ENCODE measurements around the gene FLRT1. TPM values are rescaled to one million over a fixed set of nuclear protein-coding genes. Genes with fewer than 3 reads are reported as not detected.

Gene FLRT1
- total RNA-seq, 1 donor from 2014 or later, result 3.7 TPM

- Mint-ChIP-seq H3K27ac (ENCODE audit: unreplicated experiment) (no peak overlapping the region), H3K4me3 (ENCODE audit: unreplicated experiment) (no peak overlapping the region), H3K4me1 (ENCODE audit: low read depth, unreplicated experiment) (peaks cover 10% of the 10 kb centered on the region), H3K27me3 (ENCODE audit: unreplicated experiment) (peaks cover 6% of the 10 kb centered on the region), H3K9me3 (ENCODE audit: unreplicated experiment) (peaks cover 1% of the 10 kb centered on the region), H3K36me3 (ENCODE audit: unreplicated experiment) (no peaks in the 10 kb centered on the region)
- no peak for TF ChIP-seq CTCF (IDR thresholded peaks at IDR 0.05; ENCODE audit: partially characterized antibody, unreplicated experiment)
- DNase-seq, result no peak
Measured at GRCh38 chr11:64019106-64020037, 16.4 kb upstream of the FLRT1 start.

- peaks cover 9% of the 10 kb centered on the region for H3K27me3 Mint-ChIP-seq (ENCODE audit: unreplicated experiment)
- TF ChIP-seq CTCF (IDR thresholded peaks at IDR 0.05; ENCODE audit: partially characterized antibody, unreplicated experiment), result no peak
- H3K27ac Mint-ChIP-seq (ENCODE audit: unreplicated experiment), result no peak overlapping the region
- DNase-seq, result no peak
- peaks cover 4% of the 10 kb centered on the region for H3K9me3 Mint-ChIP-seq (ENCODE audit: unreplicated experiment)
- no peak overlapping the region for H3K4me3 Mint-ChIP-seq (ENCODE audit: unreplicated experiment)
- H3K4me1 Mint-ChIP-seq (ENCODE audit: low read depth, unreplicated experiment), result peaks cover 6% of the 10 kb centered on the region
- no peaks in the 10 kb centered on the region for H3K36me3 Mint-ChIP-seq (ENCODE audit: unreplicated experiment)
Measured at GRCh38 chr11:64020976-64021756, 14.6 kb upstream of the FLRT1 start.

GRCh38 chr11:64021757-64022093 lies 14.0 kb upstream of the FLRT1 start:
- peaks cover 7% of the 10 kb centered on the region for H3K9me3 Mint-ChIP-seq (ENCODE audit: unreplicated experiment)
- DNase-seq, result no peak
- no peaks in the 10 kb centered on the region for H3K36me3 Mint-ChIP-seq (ENCODE audit: unreplicated experiment)
- TF ChIP-seq CTCF (IDR thresholded peaks at IDR 0.05; ENCODE audit: partially characterized antibody, unreplicated experiment), result no peak
- no peak overlapping the region for H3K4me3 Mint-ChIP-seq (ENCODE audit: unreplicated experiment)
- no peak overlapping the region for H3K27ac Mint-ChIP-seq (ENCODE audit: unreplicated experiment)
- H3K27me3 Mint-ChIP-seq (ENCODE audit: unreplicated experiment), result peaks cover 11% of the 10 kb centered on the region
- H3K4me1 Mint-ChIP-seq (ENCODE audit: low read depth, unreplicated experiment), result peaks cover 6% of the 10 kb centered on the region

- DNase-seq, result no peak
- Mint-ChIP-seq H3K27ac (ENCODE audit: unreplicated experiment) (no peak overlapping the region), H3K4me1 (ENCODE audit: low read depth, unreplicated experiment) (peaks cover 9% of the 10 kb centered on the region), H3K4me3 (ENCODE audit: unreplicated experiment) (no peak overlapping the region), H3K27me3 (ENCODE audit: unreplicated experiment) (peaks cover 11% of the 10 kb centered on the region), H3K9me3 (ENCODE audit: unreplicated experiment) (peaks cover 9% of the 10 kb centered on the region), H3K36me3 (ENCODE audit: unreplicated experiment) (no peaks in the 10 kb centered on the region)
- no peak for TF ChIP-seq CTCF (IDR thresholded peaks at IDR 0.05; ENCODE audit: partially characterized antibody, unreplicated experiment)
Measured at GRCh38 chr11:64022125-64022784, 13.5 kb upstream of the FLRT1 start.

All from glutamatergic neuron (in vitro differentiated cells).